PC-9 (cell line): ENCODE results near the gene ARHGEF5. TPM values are rescaled to one million over a fixed set of nuclear protein-coding genes. Genes with fewer than 3 reads are reported as not detected.

Source experiments
- BruUV-seq: library from RNA; stranded (reverse); fragments of 400-500 nt; replicated peaks from 2 replicates; lab custom pipeline; 2021; lab: Mats Ljungman, UMichigan
- CTCF ChIA-PET: fragments of 300-600 bp; sonication (Branson Sonifier 250); formaldehyde crosslinking; loops from one replicate; lab custom pipeline; 2022; ENCODE audit warnings: antibody characterized with exemption; lab: Charles Lee
- POLR2A ChIA-PET: fragments of 300-600 bp; sonication (Branson Sonifier 250); formaldehyde crosslinking; loops from one replicate; lab custom pipeline; 2022; ENCODE audit warnings: antibody characterized with exemption; ENCODE audit not compliant: unreplicated experiment; lab: Charles Lee
- DNase-seq, 2 experiments: peaks; one replicate each; pipeline versions ENCODE4 v3.0.0 to v3.0.0-alpha.2; 2015 to 2022; ENCODE audit warnings: mixed read lengths in 1 of 2
- H2AFZ ChIP-seq: fragments of 200-600 bp; sonication (generic); 2 replicates; pipeline ENCODE4 v1.8.1; 2017; ENCODE audit warnings: antibody characterized with exemption
- H3F3A ChIP-seq: fragments of 200-600 bp; sonication (generic); 2 replicates; pipeline ENCODE4 v1.8.1; 2017; ENCODE audit warnings: antibody characterized with exemption, mild to moderate bottlenecking, low read depth; ENCODE audit not compliant: insufficient read depth
- H3K27ac ChIP-seq: fragments of 200-600 bp; sonication (generic); 2 replicates; pipeline ENCODE4 v1.6.1; 2016; ENCODE audit warnings: mixed run types
- H3K27me3 ChIP-seq: fragments of 200-600 bp; sonication (generic); 2 replicates; pipeline ENCODE4 v1.6.1; 2016; ENCODE audit warnings: low read depth, mixed run types; ENCODE audit not compliant: insufficient read depth
- H3K36me3 ChIP-seq: fragments of 200-600 bp; sonication (generic); 2 replicates; pipeline ENCODE4 v1.6.1; 2016; ENCODE audit warnings: low read depth, mixed run types
- H3K4me1 ChIP-seq: fragments of 200-600 bp; sonication (generic); replicated peaks from 2 replicates; pipeline ENCODE4 v1.6.1; 2016; ENCODE audit warnings: mixed run types; ENCODE audit not compliant: insufficient read depth
- H3K4me2 ChIP-seq: fragments of 200-600 bp; sonication (generic); 2 replicates; pipeline ENCODE4 v1.6.1; 2017; ENCODE audit warnings: mixed run types
- H3K4me3 ChIP-seq: fragments of 200-600 bp; sonication (generic); 2 replicates; pipeline ENCODE4 v1.6.1; 2016; ENCODE audit warnings: mixed run types
- H3K79me2 ChIP-seq: fragments of 200-600 bp; sonication (generic); 2 replicates; pipeline ENCODE4 v1.6.1; 2017; ENCODE audit warnings: low read depth, mixed run types
- H3K9me2 ChIP-seq: fragments of 200-600 bp; sonication (generic); 2 replicates; pipeline ENCODE4 v1.8.1; 2017; ENCODE audit warnings: mild to moderate bottlenecking; ENCODE audit not compliant: insufficient read depth
- H3K9me3 ChIP-seq: fragments of 200-600 bp; sonication (generic); 2 replicates; pipeline ENCODE4 v1.8.1; 2016; ENCODE audit warnings: low read depth; ENCODE audit not compliant: insufficient read depth
- H4K20me1 ChIP-seq: fragments of 200-600 bp; sonication (generic); 2 replicates; pipeline ENCODE4 v1.8.1; 2017; ENCODE audit not compliant: insufficient read depth
- EZH2 ChIP-seq: fragments of 200-600 bp; sonication (generic); IDR thresholded peaks from 2 replicates; pipeline ENCODE4 v1.8.0; 2017; ENCODE audit warnings: antibody characterized with exemption, low read depth
- intact Hi-C: fragments of 100-400 bp; cut with micrococcal nuclease; formaldehyde crosslinking; loops from one replicate; pipeline ENCODE4 v1.10.0; 2022; ENCODE audit not compliant: unreplicated experiment
- total RNA-seq: library from RNA; stranded (reverse); gene quantifications from 2 replicates; pipeline ENCODE4 v1.2.3, GENCODE V29; 2021
- TF ChIP-seq, protein P1 (sequence below): fragments of 200-600 bp; sonication (generic); conservative IDR thresholded peaks from 2 replicates; pipeline ENCODE4 v1.6.1; 2017; ENCODE audit warnings: mixed run types, antibody characterized with exemption, mild to moderate bottlenecking, moderate library complexity

The ARHGEF5 gene
- total RNA-seq, 1 experiment from 2014 or later, result 50.1 TPM

- intact Hi-C loops, result no loop called here
- no peaks in the 10 kb centered on the region for H3F3A ChIP-seq
- no peaks in the 10 kb centered on the region for H4K20me1 ChIP-seq
- no TSS peak for BruUV-seq
- no peak overlapping the region for H2AFZ ChIP-seq
- CTCF ChIA-PET, result no interaction called here
- POLR2A ChIA-PET, result no interaction called here
- no peaks in the 10 kb centered on the region for H3K9me3 ChIP-seq
- H3K36me3 ChIP-seq, result no peaks in the 10 kb centered on the region; the same call in 1 of the 2 replicates
- no peaks in the 10 kb centered on the region for H3K4me1 ChIP-seq
- no peak for DNase-seq
- H3K79me2 ChIP-seq, result no peaks in the 10 kb centered on the region
- no peak overlapping the region for H3K4me3 ChIP-seq
- TF ChIP-seq, protein P1, sequence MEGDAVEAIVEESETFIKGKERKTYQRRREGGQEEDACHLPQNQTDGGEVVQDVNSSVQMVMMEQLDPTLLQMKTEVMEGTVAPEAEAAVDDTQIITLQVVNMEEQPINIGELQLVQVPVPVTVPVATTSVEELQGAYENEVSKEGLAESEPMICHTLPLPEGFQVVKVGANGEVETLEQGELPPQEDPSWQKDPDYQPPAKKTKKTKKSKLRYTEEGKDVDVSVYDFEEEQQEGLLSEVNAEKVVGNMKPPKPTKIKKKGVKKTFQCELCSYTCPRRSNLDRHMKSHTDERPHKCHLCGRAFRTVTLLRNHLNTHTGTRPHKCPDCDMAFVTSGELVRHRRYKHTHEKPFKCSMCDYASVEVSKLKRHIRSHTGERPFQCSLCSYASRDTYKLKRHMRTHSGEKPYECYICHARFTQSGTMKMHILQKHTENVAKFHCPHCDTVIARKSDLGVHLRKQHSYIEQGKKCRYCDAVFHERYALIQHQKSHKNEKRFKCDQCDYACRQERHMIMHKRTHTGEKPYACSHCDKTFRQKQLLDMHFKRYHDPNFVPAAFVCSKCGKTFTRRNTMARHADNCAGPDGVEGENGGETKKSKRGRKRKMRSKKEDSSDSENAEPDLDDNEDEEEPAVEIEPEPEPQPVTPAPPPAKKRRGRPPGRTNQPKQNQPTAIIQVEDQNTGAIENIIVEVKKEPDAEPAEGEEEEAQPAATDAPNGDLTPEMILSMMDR, result no peak
- TF ChIP-seq EZH2, result no peak
- no peak overlapping the region for H3K4me2 ChIP-seq
- H3K27me3 ChIP-seq, result no peaks in the 10 kb centered on the region
- H3K9me2 ChIP-seq, result no peaks in the 10 kb centered on the region
- no peak overlapping the region for H3K27ac ChIP-seq
These were observed 23.4 kb downstream of the ARHGEF5 start for GRCh38 chr7:144378651-144379050.

GRCh38 chr7:144379776-144380384, 24.7 kb downstream of the ARHGEF5 start:
- H3F3A ChIP-seq, result no peaks in the 10 kb centered on the region
- TF ChIP-seq, protein P1, result no peak
- TF ChIP-seq EZH2, result no peak
- no peak overlapping the region for H2AFZ ChIP-seq
- ChIA-PET POLR2A (no interaction called here), CTCF (no interaction called here)
- H3K27ac ChIP-seq, result no peak overlapping the region
- H3K36me3 ChIP-seq, result no peaks in the 10 kb centered on the region; the same call in 1 of the 2 replicates
- no peaks in the 10 kb centered on the region for H3K27me3 ChIP-seq
- intact Hi-C loops, result no loop called here
- no peak overlapping the region for H3K4me2 ChIP-seq
- no TSS peak for BruUV-seq
- no peaks in the 10 kb centered on the region for H3K79me2 ChIP-seq
- DNase-seq, result no peak
- H3K4me1 ChIP-seq, result 0 out of 2 replicates have a peak, but pooled peaks cover 6% of the 10 kb centered on the region
- no peaks in the 10 kb centered on the region for H3K9me3 ChIP-seq
- no peak overlapping the region for H3K4me3 ChIP-seq
- H4K20me1 ChIP-seq, result no peaks in the 10 kb centered on the region
- H3K9me2 ChIP-seq, result no peaks in the 10 kb centered on the region

DNA sequence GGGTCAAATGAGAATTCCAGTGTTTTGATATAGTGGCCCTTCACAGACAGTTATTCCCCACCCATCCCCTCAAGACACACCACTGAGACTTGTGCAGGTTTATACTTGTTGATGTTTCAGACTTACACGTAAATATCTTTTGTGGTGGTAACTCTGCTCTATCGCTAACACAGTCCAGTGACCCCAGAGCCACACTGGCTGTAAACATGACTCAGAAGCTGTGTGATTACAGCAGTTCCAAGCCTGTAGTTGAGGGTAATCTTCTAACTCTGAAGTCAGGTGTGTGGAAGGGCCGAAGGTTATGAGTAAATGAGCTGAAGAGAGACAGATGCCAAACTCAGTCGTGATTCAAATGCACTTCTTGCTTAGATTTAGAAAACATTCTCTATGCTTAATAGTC, 28.9 kb downstream of the ARHGEF5 start:
- Histone ChIP-seq H3K4me2 (no peak overlapping the region), H3K4me3 (no peak overlapping the region)

More for the DNA sequence above, 28.9 kb downstream of the ARHGEF5 start:
- Histone ChIP-seq H3K27ac (no peak overlapping the region), H3K9me2 (no peaks in the 10 kb centered on the region), H2AFZ (no peak overlapping the region), H3K27me3 (no peaks in the 10 kb centered on the region), H3K9me3 (no peaks in the 10 kb centered on the region), H4K20me1 (no peaks in the 10 kb centered on the region), H3K79me2 (no peaks in the 10 kb centered on the region), H3F3A (no peaks in the 10 kb centered on the region), H3K36me3 (no peaks in the 10 kb centered on the region; the same call in 1 of the 2 replicates), H3K4me1 (0 out of 2 replicates have a peak, but pooled peaks cover 6% of the 10 kb centered on the region)
- ChIA-PET CTCF (no interaction called here), POLR2A (no interaction called here)
- no TSS peak for BruUV-seq
- intact Hi-C loops, result no loop called here
- no peak for DNase-seq
- TF ChIP-seq, protein P1, result no peak
- TF ChIP-seq EZH2, result no peak
